HEK293T (cell line): ENCODE data around the gene SRP19.
"Not testable (repeated sequence)": the region's sequence is repeated elsewhere in the genome, so short reads cannot be mapped to it uniquely, and the experiment has no call there.

Experiments
- BHLHE40 ChIP-seq: fragments of 450-650 bp; IDR thresholded peaks from 2 replicates; pipeline ENCODE4 v1.6.1; 2016; ENCODE audit warnings: mild to moderate bottlenecking, moderate library complexity, borderline replicate concordance
- ELF4 ChIP-seq: fragments of 450-650 bp; IDR thresholded peaks from 2 replicates; pipeline ENCODE4 v1.6.1; 2017; ENCODE audit warnings: antibody characterized with exemption
- FOXA1 ChIP-seq: fragments of 450-650 bp; IDR thresholded peaks from 2 replicates; pipeline ENCODE4 v1.6.1; 2016; ENCODE audit warnings: mild to moderate bottlenecking
- FOXM1 ChIP-seq: fragments of 450-650 bp; IDR thresholded peaks from 2 replicates; pipeline ENCODE4 v1.6.1; 2017; ENCODE audit warnings: mild to moderate bottlenecking, borderline replicate concordance
- L3MBTL2 ChIP-seq: fragments of 450-650 bp; conservative IDR thresholded peaks from 2 replicates; pipeline ENCODE4 v1.6.1; 2016; ENCODE audit warnings: mild to moderate bottlenecking
- NFRKB ChIP-seq: fragments of 450-650 bp; IDR thresholded peaks from 2 replicates; pipeline ENCODE4 v1.6.1; 2016; ENCODE audit warnings: mild to moderate bottlenecking, moderate library complexity
- SP1 ChIP-seq: fragments of 450-650 bp; IDR thresholded peaks from 2 replicates; pipeline ENCODE4 v1.6.1; 2017
- SUZ12 ChIP-seq: fragments of 450-650 bp; IDR thresholded peaks from 2 replicates; pipeline ENCODE4 v1.6.1; 2016; ENCODE audit warnings: mild to moderate bottlenecking
- ZNF384 ChIP-seq: fragments of 450-650 bp; IDR thresholded peaks from 2 replicates; pipeline ENCODE4 v1.6.1; 2016

DNA sequence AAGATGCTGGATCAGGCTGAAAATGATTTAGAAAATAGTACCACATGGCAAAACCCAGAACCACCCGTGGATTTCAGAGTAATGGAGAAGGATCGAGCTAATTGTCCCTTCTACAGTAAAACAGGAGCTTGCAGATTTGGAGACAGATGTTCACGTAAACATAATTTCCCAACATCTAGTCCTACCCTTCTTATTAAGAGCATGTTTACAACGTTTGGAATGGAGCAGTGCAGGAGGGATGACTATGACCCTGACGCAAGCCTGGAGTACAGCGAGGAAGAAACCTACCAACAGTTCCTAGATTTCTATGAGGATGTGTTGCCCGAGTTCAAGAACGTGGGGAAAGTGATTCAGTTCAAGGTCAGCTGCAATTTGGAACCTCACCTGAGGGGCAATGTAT is 31.0 kb downstream of the SRP19 start:
- not testable (repeated sequence) for TF ChIP-seq SP1, FOXM1, SUZ12, FOXA1, BHLHE40, ELF4, ZNF384, L3MBTL2, NFRKB
